ENCODE measurements around the gene ASPDH. TPM values are rescaled to one million over a fixed set of nuclear protein-coding genes. Genes with fewer than 3 reads are reported as not detected.

The ASPDH gene
- total RNA-seq, 1 experiment from 2014 or later, result not detected

DNA sequence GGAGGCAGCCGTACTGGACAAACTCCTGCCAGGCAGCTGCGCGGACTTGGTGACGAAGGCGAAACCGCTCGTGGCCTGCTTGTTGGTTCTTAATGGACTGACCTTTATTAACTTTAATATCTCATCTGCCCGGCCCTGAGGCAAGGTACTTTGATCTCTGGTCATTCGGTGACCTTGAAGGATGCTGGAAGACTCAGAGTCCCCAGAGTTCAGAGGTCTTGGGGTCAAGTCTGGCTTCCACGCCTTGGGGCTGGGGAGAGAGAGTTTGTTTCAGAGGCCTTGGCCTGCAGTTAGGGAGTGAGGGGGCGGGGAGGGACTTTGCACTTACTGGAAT lies 47.0 kb downstream of the ASPDH start:
- Histone ChIP-seq H3K27ac (ENCODE audit: low read length) (no peak overlapping the region), H3K4me3 (ENCODE audit: low read depth in 2 of 2, low read length in 2 of 2) (no peak overlapping the region), H3K9me3 (ENCODE audit: control insufficient read depth, insufficient read depth, low read depth, low read length) (no peaks in the 10 kb centered on the region), H3K4me1 (ENCODE audit: control insufficient read depth, insufficient read depth, low read length) (no peaks in the 10 kb centered on the region), H3K36me3 (ENCODE audit: control insufficient read depth, insufficient read depth, low read length) (no peaks in the 10 kb centered on the region), H3K27me3 (ENCODE audit: control insufficient read depth, insufficient read depth, low read length) (no peaks in the 10 kb centered on the region)
- ATAC-seq, result no peak
- in situ Hi-C loops (cut with HindIII; ENCODE audit: low pct_unique_long_range_greater_than_20kb, low sequenced_read_pairs) (no loop called here), intact Hi-C loops (cut with micrococcal nuclease; ENCODE audit: unreplicated experiment) (no loop called here)
- POLR2A ChIA-PET, result no interaction called here
- no peak for TF ChIP-seq SIN3A (IDR thresholded peaks at IDR 0.05; ENCODE audit: borderline replicate concordance, insufficient read depth, low read depth, low read length)
- TF ChIP-seq POLR2AphosphoS5 (IDR thresholded peaks at IDR 0.05; ENCODE audit: low read depth, low read length), result no peak
- TF ChIP-seq CTCF (IDR thresholded peaks at IDR 0.05), result no peak
- TF ChIP-seq TCF7L2 (IDR thresholded peaks at IDR 0.05; ENCODE audit: low read depth, low read length), result no peak
- TF ChIP-seq, protein P1, sequence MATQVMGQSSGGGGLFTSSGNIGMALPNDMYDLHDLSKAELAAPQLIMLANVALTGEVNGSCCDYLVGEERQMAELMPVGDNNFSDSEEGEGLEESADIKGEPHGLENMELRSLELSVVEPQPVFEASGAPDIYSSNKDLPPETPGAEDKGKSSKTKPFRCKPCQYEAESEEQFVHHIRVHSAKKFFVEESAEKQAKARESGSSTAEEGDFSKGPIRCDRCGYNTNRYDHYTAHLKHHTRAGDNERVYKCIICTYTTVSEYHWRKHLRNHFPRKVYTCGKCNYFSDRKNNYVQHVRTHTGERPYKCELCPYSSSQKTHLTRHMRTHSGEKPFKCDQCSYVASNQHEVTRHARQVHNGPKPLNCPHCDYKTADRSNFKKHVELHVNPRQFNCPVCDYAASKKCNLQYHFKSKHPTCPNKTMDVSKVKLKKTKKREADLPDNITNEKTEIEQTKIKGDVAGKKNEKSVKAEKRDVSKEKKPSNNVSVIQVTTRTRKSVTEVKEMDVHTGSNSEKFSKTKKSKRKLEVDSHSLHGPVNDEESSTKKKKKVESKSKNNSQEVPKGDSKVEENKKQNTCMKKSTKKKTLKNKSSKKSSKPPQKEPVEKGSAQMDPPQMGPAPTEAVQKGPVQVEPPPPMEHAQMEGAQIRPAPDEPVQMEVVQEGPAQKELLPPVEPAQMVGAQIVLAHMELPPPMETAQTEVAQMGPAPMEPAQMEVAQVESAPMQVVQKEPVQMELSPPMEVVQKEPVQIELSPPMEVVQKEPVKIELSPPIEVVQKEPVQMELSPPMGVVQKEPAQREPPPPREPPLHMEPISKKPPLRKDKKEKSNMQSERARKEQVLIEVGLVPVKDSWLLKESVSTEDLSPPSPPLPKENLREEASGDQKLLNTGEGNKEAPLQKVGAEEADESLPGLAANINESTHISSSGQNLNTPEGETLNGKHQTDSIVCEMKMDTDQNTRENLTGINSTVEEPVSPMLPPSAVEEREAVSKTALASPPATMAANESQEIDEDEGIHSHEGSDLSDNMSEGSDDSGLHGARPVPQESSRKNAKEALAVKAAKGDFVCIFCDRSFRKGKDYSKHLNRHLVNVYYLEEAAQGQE (IDR thresholded peaks at IDR 0.05; ENCODE audit: insufficient read depth in 1 of 2, low read depth in 2 of 2, low read length in 1 of 2), result no peak
- CTCF ChIA-PET, result no interaction called here
- BruUV-seq (replicated peaks), result no TSS peak
- no peak for DNase-seq (ENCODE audit: low read depth, low spot score)

GRCh38 chr19:50465986-50466705 lies 47.6 kb downstream of the ASPDH start:
- ChIA-PET CTCF (no interaction called here), POLR2A (no interaction called here)
- no peak for ATAC-seq
- Histone ChIP-seq H3K27me3 (ENCODE audit: control insufficient read depth, insufficient read depth, low read length) (no peaks in the 10 kb centered on the region), H3K27ac (ENCODE audit: low read length) (no peak overlapping the region), H3K4me3 (ENCODE audit: low read depth in 2 of 2, low read length in 2 of 2) (no peak overlapping the region), H3K9me3 (ENCODE audit: control insufficient read depth, insufficient read depth, low read depth, low read length) (no peaks in the 10 kb centered on the region), H3K36me3 (ENCODE audit: control insufficient read depth, insufficient read depth, low read length) (no peaks in the 10 kb centered on the region), H3K4me1 (ENCODE audit: control insufficient read depth, insufficient read depth, low read length) (no peaks in the 10 kb centered on the region; the same call in 1 of the 2 replicates)
- BruUV-seq (replicated peaks), result no TSS peak
- TF ChIP-seq POLR2AphosphoS5 (IDR thresholded peaks at IDR 0.05; ENCODE audit: low read depth, low read length) (no peak), SIN3A (IDR thresholded peaks at IDR 0.05; ENCODE audit: borderline replicate concordance, insufficient read depth, low read depth, low read length) (no peak), CTCF (IDR thresholded peaks at IDR 0.05) (no peak), TCF7L2 (IDR thresholded peaks at IDR 0.05; ENCODE audit: low read depth, low read length) (no peak)
- TF ChIP-seq, protein P1 (IDR thresholded peaks at IDR 0.05; ENCODE audit: insufficient read depth in 1 of 2, low read depth in 2 of 2, low read length in 1 of 2), result no peak
- in situ Hi-C loops (cut with HindIII; ENCODE audit: low pct_unique_long_range_greater_than_20kb, low sequenced_read_pairs) (no loop called here), intact Hi-C loops (cut with micrococcal nuclease; ENCODE audit: unreplicated experiment) (no loop called here)
- no peak for DNase-seq (ENCODE audit: low read depth, low spot score)

All from Panc1 (cell line).